GM19397 (cell line): ENCODE results near the gene RNF141.

Experiments used
- ATAC-seq: cut with Tn5 transposase; IDR thresholded peaks from one replicate; pipeline ENCODE4 v1.9.1; 2021; ENCODE audit warnings: mild to moderate bottlenecking, moderate library complexity; ENCODE audit not compliant: unreplicated experiment

Gene RNF141

GRCh38 chr11:10540915-10541560, at the start of gene RNF141:
TSS of gene RNF141 (minus strand) at chr11:10541187. CDS start at chr11:10534158, 7,029 bp downstream.
- ATAC-seq: peak; percentile 99

GRCh38 chr11:10590218-10590915, 49.4 kb upstream of the RNF141 start:
- ATAC-seq: no peak

GRCh38 chr11:10588904-10589303, 47.9 kb upstream of the RNF141 start:
- ATAC-seq: no peak

- ATAC-seq: no peak
Measured at GRCh38 chr11:10587995-10588394, 47.0 kb upstream of the RNF141 start.

- ATAC-seq: no peak
Measured at GRCh38 chr11:10587388-10587787, 46.4 kb upstream of the RNF141 start.

GRCh38 chr11:10584071-10584501, 43.1 kb upstream of the RNF141 start:
- no peak for ATAC-seq

GRCh38 chr11:10581481-10582019, 40.6 kb upstream of the RNF141 start:
- no peak for ATAC-seq

- no peak for ATAC-seq
Measured at GRCh38 chr11:10580623-10581022, 39.6 kb upstream of the RNF141 start.

GRCh38 chr11:10579700-10580099, 38.7 kb upstream of the RNF141 start:
- ATAC-seq: no peak

GRCh38 chr11:10576035-10576398, 35.0 kb upstream of the RNF141 start:
- no peak for ATAC-seq

GRCh38 chr11:10575346-10576034, 34.5 kb upstream of the RNF141 start:
- ATAC-seq: no peak

- no peak for ATAC-seq
Measured at GRCh38 chr11:10573556-10573955, 32.6 kb upstream of the RNF141 start.

- ATAC-seq: no peak
Measured at GRCh38 chr11:10573028-10573427, 32.0 kb upstream of the RNF141 start.

GRCh38 chr11:10572533-10572932, 31.5 kb upstream of the RNF141 start:
- no peak for ATAC-seq

GRCh38 chr11:10568486-10568941, 27.5 kb upstream of the RNF141 start, which contains the start of gene LYVE1:
TSS of gene LYVE1 (minus strand) at chr11:10568665. CDS start at chr11:10568532, 133 bp downstream.
- no peak for ATAC-seq

GRCh38 chr11:10567446-10567845, 26.5 kb upstream of the RNF141 start:
- no peak for ATAC-seq

GRCh38 chr11:10566257-10566957, 25.4 kb upstream of the RNF141 start:
- no peak for ATAC-seq

GRCh38 chr11:10565493-10565892, 24.5 kb upstream of the RNF141 start:
- ATAC-seq: no peak

GRCh38 chr11:10564696-10565318, 23.8 kb upstream of the RNF141 start:
- ATAC-seq: no peak

GRCh38 chr11:10564030-10564429, 23.0 kb upstream of the RNF141 start:
- ATAC-seq: no peak
